Activated B cell treated with CpG ODN at 0.5 μM for 24 hours (primary cell): ENCODE data around the gene GLUD2. TPM values are rescaled to one million over a fixed set of nuclear protein-coding genes. Genes with fewer than 3 reads are reported as not detected.
"Not testable (repeated sequence)": the region's sequence is repeated elsewhere in the genome, so short reads cannot be mapped to it uniquely, and the experiment has no call there.

Experiments used
- ATAC-seq: fragments of 200-7000 bp; cut with Tn5 transposase; one replicate; pipeline ENCODE4 v1.10.0; 2021; ENCODE audit warnings: low read depth, mild to moderate bottlenecking, moderate library complexity
- CTCF ChIA-PET: fragments of 350-600 bp; sonication (Branson Sonifier 250); formaldehyde crosslinking; loops from one replicate; lab custom pipeline; 2021; ENCODE audit warnings: antibody characterized with exemption; lab: Charles Lee
- POLR2A ChIA-PET: fragments of 350-600 bp; sonication (Branson Sonifier 250); formaldehyde crosslinking; loops from one replicate; lab custom pipeline; 2021; ENCODE audit warnings: antibody characterized with exemption; lab: Charles Lee
- DNase-seq: peaks from one replicate; pipeline ENCODE4 v3.0.0; 2022
- H3K27ac Mint-ChIP-seq: one replicate; pipeline ENCODE4 v1.8.0; 2020; ENCODE audit warnings: mixed read lengths
- H3K27me3 Mint-ChIP-seq: one replicate; pipeline ENCODE4 v1.8.0; 2021; ENCODE audit warnings: mixed read lengths
- H3K36me3 Mint-ChIP-seq: one replicate; pipeline ENCODE4 v1.8.0; 2021; ENCODE audit warnings: low read depth, mixed read lengths
- H3K4me1 Mint-ChIP-seq: one replicate; pipeline ENCODE4 v1.8.0; 2021; ENCODE audit warnings: mixed read lengths
- H3K4me3 Mint-ChIP-seq: one replicate; pipeline ENCODE4 v1.8.0; 2020; ENCODE audit warnings: mild to moderate bottlenecking, mixed read lengths
- H3K9me3 Mint-ChIP-seq: one replicate; pipeline ENCODE4 v1.8.0; 2020; ENCODE audit warnings: mixed read lengths
- CTCF ChIP-seq: fragments of 200-600 bp; IDR thresholded peaks from one replicate; pipeline ENCODE4 v1.8.0; 2022; ENCODE audit warnings: antibody characterized with exemption, mild to moderate bottlenecking
- intact Hi-C: fragments of 100-400 bp; cut with micrococcal nuclease; formaldehyde crosslinking; loops from one replicate; pipeline ENCODE4 v1.15.1; 2024
- total RNA-seq: library from RNA; stranded (reverse); gene quantifications from 2 replicates; pipeline ENCODE4 v1.2.3, GENCODE V29; 2022

GLUD2 gene
- total RNA-seq, 1 donor from 2014 or later, result not detected

- intact Hi-C loops, result no loop called here
- H3K36me3 Mint-ChIP-seq, result no peaks in the 10 kb centered on the region
- no peak for ATAC-seq
- H3K27me3 Mint-ChIP-seq, result peaks cover 7% of the 10 kb centered on the region
- no peaks in the 10 kb centered on the region for H3K4me1 Mint-ChIP-seq
- no peak overlapping the region for H3K27ac Mint-ChIP-seq
- no peak for DNase-seq
- H3K9me3 Mint-ChIP-seq, result no peaks in the 10 kb centered on the region
- CTCF ChIA-PET, result no interaction called here
- no peak overlapping the region for H3K4me3 Mint-ChIP-seq
- POLR2A ChIA-PET, result no interaction called here
- TF ChIP-seq CTCF, result no peak
Observed at GRCh38 chrX:121052122-121052521, 4.7 kb downstream of the GLUD2 start.

- no peak for DNase-seq
- no peak for TF ChIP-seq CTCF
- intact Hi-C loops, result no loop called here
- Mint-ChIP-seq H3K4me1 (no peaks in the 10 kb centered on the region), H3K27ac (no peak overlapping the region), H3K27me3 (peaks cover 2% of the 10 kb centered on the region), H3K36me3 (no peaks in the 10 kb centered on the region), H3K4me3 (no peak overlapping the region), H3K9me3 (no peaks in the 10 kb centered on the region)
- ChIA-PET POLR2A (no interaction called here), CTCF (no interaction called here)
- ATAC-seq, result no peak
Observed at GRCh38 chrX:121062289-121062688, 14.9 kb downstream of the GLUD2 start.

DNA sequence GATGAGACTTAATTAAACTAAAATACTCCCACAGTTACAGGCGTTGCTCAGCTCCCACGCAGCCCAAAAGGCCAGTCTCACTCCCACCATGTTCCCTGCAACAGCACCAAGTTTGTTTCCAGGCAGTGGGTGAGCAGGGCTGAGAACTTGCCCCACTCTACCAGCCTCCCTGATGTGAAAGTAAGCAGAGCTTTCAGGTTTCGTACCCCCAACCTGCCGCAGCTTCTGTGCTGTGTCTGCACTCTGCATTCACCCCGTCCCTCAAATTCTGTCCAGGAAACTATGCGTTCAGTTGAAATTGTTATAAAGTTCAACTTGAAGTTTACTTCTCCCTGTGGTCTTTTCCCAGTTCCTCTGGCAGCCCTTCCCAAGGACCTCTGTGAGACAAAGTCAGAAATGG, 17.2 kb downstream of the GLUD2 start:
- ChIA-PET POLR2A (no interaction called here), CTCF (no interaction called here)
- Mint-ChIP-seq H3K4me3 (no peak overlapping the region), H3K27ac (no peak overlapping the region), H3K27me3 (peaks cover 2% of the 10 kb centered on the region), H3K9me3 (no peaks in the 10 kb centered on the region), H3K36me3 (no peaks in the 10 kb centered on the region), H3K4me1 (no peaks in the 10 kb centered on the region)
- no peak for ATAC-seq
- intact Hi-C loops, result no loop called here
- no peak for DNase-seq
- no peak for TF ChIP-seq CTCF

DNA sequence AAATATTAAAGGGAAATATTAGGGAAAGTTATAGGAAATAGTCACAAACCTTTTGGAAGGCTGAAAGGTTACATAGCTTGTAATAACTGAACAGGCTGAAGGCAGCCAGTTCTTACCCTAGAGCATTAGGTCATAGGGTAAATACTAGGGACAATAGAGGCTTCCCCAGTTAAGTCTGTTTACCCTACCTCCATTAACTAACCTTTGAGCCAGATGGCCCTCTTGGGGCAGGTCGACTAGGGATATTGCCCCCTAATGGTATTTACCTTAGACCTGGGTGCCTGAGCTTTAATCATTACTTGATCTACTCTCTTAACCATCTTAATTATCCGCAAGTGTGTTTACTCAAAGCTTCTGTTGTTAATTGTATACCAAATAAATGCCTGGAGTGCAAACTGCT, 36.8 kb downstream of the GLUD2 start:
- H3K36me3 Mint-ChIP-seq, H3K4me3 Mint-ChIP-seq, intact Hi-C loops, H3K27me3 Mint-ChIP-seq, DNase-seq, CTCF ChIA-PET, POLR2A ChIA-PET, ATAC-seq, H3K4me1 Mint-ChIP-seq, H3K27ac Mint-ChIP-seq, H3K9me3 Mint-ChIP-seq: not testable (repeated sequence)

GRCh38 chrX:121084903-121085611, 37.6 kb downstream of the GLUD2 start:
- CTCF ChIA-PET, result no interaction called here
- no peak for TF ChIP-seq CTCF
- DNase-seq (no peak), ATAC-seq (no peak)
- H3K4me3 Mint-ChIP-seq, result no peak overlapping the region
- no peaks in the 10 kb centered on the region for H3K9me3 Mint-ChIP-seq
- no peaks in the 10 kb centered on the region for H3K36me3 Mint-ChIP-seq
- intact Hi-C loops, result no loop called here
- no peak overlapping the region for H3K27ac Mint-ChIP-seq
- no peaks in the 10 kb centered on the region for H3K4me1 Mint-ChIP-seq
- POLR2A ChIA-PET, result no interaction called here
- H3K27me3 Mint-ChIP-seq, result no peaks in the 10 kb centered on the region

DNA sequence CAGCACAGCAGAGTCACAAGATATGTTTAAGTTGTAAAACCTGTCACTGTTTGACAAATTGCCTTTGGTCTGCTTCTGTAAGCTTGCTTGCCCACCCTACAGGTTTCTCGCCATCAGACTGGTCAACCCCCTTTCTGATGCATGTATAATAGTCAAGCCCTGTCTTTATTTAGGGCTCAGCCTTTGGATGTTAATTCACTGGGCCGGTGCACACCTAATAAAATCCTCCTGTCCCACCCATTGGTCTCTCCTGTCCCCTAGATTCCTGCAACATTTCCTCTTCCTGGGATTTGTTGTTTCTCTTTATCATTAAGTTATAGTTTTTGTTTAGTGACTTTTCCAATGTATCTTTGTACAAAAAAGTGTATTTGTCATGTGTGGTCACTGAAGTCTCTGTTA, 38.2 kb downstream of the GLUD2 start:
- POLR2A ChIA-PET, result no interaction called here
- no peak for TF ChIP-seq CTCF
- no peaks in the 10 kb centered on the region for H3K9me3 Mint-ChIP-seq
- no peaks in the 10 kb centered on the region for H3K4me1 Mint-ChIP-seq
- DNase-seq, result no peak
- no peak overlapping the region for H3K4me3 Mint-ChIP-seq
- ATAC-seq, result no peak
- intact Hi-C loops, result no loop called here
- CTCF ChIA-PET, result no interaction called here
- H3K27me3 Mint-ChIP-seq, result no peaks in the 10 kb centered on the region
- no peak overlapping the region for H3K27ac Mint-ChIP-seq
- no peaks in the 10 kb centered on the region for H3K36me3 Mint-ChIP-seq
